Stimulated activated CD4-positive, alpha-beta T cell treated with anti-CD3 and anti-CD28 coated beads, Interleukin-1b, Interleukin-23, amount 100 ng/mL, for 24 hours (primary cell): ENCODE results near the gene ADAM19.
A peak's percentile ranks its signal among the peaks of the same experiment; 100 is the strongest.

Source experiments
- DNase-seq, 4 experiments: peaks; one replicate each; pipeline ENCODE4 v3.0.0-alpha.2; 2020; ENCODE audit warnings: low read depth in 4 of 4, low spot score in 1 of 4

ADAM19 gene

GRCh38 chr5:157594675-157595459 lies 19.3 kb upstream of the ADAM19 start:
- DNase-seq = no peak

GRCh38 chr5:157594257-157594656 lies 18.7 kb upstream of the ADAM19 start:
- no peak for DNase-seq

DNA sequence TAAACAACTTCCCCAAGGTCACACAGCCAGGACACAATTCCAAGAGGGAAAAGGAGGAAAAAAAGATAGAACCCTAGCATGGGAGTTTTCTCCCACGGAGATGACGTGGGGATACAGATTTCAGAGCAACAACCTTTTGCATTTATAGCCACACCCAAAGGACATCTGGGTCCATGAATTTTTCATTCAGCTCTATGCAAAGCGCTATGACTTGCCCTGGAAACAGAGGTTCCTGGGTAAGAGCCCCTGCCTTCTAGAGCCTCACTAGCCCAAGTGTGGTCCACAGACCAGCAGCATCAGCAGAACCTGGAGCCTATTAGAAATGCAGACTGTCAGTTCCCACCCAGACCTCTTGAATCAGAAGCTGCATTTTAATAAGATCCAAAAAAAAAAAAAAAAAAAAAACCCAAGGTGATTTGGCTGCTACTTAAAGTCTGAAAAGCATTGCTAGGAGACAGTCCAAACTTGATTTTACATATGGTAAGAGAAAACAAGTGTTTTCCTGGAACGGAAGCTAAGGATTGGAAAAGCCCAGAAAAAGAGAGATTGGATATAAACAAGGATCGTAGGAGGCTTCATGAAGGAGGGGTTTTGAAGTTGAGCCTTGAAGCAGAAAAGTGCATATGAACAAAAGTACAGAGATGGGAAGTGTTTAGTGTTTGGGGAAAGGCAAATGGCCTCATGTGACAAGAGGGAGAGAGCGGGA lies 17.6 kb upstream of the ADAM19 start:
- DNase-seq = no peak

DNA sequence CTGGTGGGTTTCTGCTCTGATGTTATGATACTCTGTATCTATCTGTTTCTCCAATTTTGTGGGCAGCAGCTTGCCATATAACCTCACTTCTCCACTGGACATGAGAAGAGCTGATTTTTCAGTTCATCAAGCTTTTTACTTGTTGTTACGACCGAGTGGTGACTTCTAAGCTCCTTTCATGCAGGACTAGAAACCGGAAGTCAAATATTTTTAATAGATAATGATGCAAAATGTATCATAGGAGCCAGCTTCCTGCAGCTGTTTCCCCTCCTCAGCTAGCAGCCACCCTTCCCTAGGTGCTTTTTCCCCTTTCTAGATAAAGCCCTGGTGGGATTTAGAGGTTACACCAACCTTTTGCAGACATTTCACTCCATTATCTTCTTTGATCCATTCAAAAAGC lies 17.0 kb upstream of the ADAM19 start:
- DNase-seq = no peak

DNA sequence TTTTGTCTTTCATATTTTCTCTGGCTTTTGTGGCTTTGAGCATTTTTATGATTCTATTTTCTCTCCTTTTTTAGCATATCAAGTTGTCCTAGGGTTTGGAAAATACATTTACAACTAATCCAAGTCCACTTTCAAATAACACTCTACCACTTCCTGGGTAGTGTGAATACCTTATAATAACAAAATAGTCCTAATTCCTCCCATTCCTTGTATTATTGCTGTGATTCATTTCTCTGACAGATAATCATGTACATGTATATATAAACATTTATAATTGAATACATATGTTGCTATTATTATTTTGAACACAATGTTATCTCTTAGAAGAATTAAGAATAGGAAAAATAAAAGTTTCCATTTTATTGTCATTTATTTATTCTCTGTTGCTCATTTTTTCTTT lies 14.9 kb upstream of the ADAM19 start:
- DNase-seq = no peak

- no peak for DNase-seq
Measured at GRCh38 chr5:157584628-157585027, 9.1 kb upstream of the ADAM19 start.

GRCh38 chr5:157582731-157583620 lies 7.4 kb upstream of the ADAM19 start:
- DNase-seq = no peak

- no peak for DNase-seq
Measured at GRCh38 chr5:157581901-157582300, 6.3 kb upstream of the ADAM19 start.

DNA sequence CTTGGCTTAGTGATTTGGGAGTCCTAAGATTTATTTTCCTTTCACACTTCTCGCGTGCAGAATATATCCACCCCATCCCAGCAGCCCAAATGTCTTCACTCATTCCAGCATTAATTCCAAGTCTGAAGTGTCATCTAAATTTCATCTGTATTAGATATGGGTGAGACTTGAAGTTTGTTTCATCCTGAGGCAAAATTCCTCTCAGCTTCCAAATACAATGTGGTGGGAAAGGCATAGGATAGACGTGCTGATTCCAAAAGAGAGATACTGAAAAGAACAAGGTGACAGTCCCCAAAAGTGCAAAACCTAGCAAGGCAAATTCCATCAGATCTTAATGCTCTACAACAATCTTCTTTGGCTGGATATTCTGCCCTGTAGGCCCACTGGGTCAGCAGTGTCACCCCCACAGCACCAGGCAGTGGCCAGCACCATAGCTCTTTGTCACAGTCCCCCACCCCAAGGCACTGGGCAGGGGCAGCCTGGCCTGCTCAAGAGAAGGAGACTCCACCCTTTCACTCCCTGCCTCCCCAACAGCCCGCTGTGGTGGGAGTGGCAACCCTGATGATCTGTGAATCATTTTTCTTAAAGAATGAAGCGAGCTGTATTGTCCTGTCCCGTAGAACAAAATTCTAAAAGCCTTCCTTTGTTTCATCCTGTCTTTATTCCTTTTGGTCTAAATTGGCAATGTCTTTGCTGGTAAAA lies 2.7 kb upstream of the ADAM19 start:
- DNase-seq = no peak

DNA sequence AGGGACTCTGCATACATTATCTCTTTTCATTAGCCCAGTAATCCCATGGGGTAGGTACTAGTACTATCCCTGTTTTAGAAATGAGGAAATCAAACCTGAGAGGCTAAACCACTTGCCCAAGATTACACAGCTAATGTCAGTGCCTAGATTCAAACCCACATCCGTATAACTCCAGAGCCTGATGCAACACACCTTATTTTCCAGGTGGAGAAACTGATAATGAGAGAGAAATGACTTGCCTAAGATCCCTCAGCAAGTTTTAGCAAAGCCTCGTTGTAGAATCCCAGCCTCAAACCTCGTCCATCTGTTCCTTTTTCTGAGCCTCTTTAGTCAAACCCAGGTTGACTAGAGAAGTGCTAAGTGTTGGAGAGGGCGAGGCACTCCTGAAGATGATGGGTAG lies 1.1 kb upstream of the ADAM19 start:
- no peak for DNase-seq

DNA sequence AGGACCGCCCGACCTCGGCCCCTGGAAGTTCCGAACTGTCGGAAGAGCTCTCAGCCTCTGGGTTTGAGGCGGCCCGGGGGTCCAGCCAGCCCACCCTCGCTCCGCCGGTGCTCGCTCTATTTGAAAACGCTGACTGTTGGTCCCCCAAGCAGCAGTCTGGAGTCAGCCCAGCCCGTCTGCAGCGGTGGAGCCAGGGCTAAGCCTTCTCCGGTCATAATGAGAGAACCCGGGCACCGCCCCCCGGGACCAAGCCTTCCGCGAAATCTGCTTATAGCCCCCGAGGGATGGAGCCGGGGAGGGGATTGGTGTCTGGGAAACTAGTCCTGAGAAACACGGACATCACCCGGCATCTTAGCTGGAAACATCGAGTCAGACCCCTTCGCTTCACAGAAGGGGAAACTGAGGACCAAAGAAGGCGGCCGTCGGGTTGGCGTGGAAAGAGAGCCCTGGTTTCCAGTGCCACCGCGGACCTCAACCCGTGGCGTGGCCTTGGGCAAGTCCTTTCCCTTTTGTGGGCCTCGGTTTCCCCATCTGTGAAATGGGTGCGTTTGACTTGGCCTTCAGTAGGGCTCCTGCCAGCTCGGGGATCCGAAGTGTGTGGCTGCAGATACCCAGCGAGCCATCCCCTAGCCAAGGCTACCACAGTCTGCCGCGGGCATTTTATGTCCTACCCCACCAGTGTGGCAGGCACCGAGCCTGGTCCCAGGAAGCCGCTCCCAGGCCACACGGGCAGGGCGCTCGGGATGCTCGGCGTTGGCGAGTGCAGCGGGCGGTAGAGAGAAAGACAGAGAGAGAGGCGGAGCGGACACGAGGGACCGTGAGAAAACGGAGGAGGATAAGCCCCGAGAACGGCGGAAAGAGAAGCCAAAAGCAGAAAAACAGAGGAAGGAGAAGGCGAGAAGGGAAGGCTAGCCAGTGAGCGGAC lies 857 bp downstream of the ADAM19 start:
- DNase-seq = peak in 1 of 4 experiments; percentile 12

- DNase-seq = no peak
Measured at GRCh38 chr5:157571357-157571827, 4.2 kb downstream of the ADAM19 start.

GRCh38 chr5:157570531-157571200 lies 4.9 kb downstream of the ADAM19 start:
- DNase-seq = no peak

- no peak for DNase-seq
Measured at GRCh38 chr5:157568720-157569119, 6.9 kb downstream of the ADAM19 start.

- no peak for DNase-seq
Measured at GRCh38 chr5:157568222-157568621, 7.4 kb downstream of the ADAM19 start.

DNA sequence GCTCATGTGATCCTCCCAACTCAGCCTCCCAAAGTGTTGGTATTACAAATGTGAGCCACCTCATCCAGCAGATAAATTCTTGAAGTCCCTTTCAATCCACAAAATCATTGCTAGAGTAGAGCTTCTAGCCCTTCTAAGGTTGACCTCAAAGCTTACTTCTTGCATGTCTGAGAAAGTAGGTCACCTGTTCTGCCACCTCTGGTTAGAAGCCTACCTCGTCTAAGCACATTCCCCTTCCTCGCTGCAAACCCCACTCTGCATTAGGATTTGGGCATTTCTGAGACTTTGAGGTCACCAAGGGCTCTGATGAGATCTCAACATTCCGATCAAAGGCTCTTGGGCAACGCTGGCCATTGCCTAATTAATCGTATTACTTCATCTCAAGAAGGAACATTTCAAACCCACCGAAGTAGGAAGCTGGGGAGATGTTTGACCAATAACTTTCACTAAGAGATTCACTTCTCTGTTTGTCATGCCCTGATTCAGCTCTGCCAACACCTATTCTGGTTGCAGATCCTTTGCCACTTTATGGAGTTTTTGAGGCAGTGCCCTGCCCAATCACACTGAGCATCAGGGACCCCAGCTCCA lies 8.6 kb downstream of the ADAM19 start:
- DNase-seq = no peak

DNA sequence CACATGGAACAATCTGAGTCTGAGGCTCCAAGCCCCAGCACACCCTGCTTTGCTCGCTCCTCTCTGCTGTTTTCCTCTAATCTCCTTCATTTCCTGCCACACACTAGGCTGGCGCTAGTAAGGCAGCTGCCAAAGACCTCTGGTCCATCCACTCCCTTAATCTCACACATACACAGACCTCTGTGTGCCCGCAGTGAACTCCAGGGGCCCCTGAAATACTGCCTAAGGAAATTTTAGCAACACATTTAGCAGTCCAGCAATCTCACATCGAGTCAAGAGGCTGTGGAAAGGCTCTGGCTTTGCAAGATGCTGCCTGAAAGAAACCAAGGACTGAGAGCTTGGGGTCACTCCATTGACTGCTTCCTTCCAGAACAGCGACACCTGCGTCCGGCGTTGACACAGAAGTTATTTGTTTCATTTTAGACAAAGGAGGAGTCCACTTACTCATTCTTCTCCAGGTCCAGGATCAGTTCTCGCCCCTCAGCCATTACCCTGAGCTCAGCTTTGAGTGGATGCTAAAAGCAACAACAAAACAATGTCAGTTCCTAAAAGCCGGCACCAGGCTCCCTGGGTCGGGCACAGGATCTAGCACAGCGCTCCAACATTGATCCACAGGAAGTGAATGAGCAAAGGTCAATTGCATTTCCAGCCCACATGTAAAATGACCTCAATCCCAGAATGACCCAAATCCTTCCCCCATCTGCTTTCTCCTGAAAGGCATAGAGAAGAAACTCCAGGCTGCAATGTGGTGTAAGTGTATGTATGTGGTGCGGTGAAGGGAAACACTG lies 11.5 kb downstream of the ADAM19 start:
- DNase-seq = no peak

GRCh38 chr5:157563373-157563928 lies 12.1 kb downstream of the ADAM19 start:
- DNase-seq = no peak
